Inferior parietal cortex (tissue), 1 donor: ENCODE results near the gene GPR137.

ENCODE experiments used
- DNase-seq: peaks from one replicate; pipeline ENCODE4 v3.0.0-alpha.2; 2016; ENCODE audit errors: extremely low spot score

The GPR137 gene

DNA sequence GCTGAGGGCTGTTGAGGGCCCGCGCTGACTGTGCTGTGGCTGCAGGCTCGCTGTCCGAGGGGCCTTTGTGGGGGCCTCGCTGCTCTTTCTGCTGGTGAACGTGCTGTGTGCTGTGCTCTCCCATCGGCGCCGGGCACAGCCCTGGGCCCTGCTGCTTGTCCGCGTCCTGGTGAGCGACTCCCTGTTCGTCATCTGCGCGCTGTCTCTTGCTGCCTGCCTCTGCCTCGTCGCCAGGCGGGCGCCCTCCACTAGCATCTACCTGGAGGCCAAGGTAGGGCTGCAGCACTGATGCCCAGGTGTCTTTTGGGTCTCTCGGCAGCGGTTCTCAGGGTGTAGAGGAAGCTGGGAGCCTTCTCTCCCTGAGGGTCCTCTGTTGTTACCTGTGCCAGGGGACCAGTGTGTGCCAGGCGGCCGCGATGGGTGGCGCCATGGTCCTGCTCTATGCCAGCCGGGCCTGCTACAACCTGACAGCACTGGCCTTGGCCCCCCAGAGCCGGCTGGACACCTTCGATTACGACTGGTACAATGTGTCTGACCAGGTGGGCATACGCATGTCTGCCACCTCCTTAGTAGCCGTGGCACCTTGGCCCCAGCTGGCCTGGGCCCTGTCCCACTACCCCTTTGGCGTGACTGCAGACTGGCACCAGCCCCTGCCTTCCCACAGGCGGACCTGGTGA lies 2.2 kb downstream of the GPR137 start:
- no peak for DNase-seq

DNA sequence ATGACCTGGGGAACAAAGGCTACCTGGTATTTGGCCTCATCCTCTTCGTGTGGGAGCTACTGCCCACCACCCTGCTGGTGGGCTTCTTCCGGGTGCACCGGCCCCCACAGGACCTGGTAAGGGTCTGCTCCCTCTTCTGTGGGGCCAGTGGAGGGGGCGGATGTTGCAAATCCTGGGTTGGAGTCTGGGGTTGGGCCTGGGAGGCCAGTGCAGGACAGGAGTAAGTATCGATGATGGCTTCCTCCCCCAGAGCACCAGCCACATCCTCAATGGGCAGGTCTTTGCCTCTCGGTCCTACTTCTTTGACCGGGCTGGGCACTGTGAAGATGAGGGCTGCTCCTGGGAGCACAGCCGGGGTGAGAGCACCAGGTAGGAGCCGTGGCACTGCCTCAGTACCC lies 2.7 kb downstream of the GPR137 start:
- no peak for DNase-seq

DNA sequence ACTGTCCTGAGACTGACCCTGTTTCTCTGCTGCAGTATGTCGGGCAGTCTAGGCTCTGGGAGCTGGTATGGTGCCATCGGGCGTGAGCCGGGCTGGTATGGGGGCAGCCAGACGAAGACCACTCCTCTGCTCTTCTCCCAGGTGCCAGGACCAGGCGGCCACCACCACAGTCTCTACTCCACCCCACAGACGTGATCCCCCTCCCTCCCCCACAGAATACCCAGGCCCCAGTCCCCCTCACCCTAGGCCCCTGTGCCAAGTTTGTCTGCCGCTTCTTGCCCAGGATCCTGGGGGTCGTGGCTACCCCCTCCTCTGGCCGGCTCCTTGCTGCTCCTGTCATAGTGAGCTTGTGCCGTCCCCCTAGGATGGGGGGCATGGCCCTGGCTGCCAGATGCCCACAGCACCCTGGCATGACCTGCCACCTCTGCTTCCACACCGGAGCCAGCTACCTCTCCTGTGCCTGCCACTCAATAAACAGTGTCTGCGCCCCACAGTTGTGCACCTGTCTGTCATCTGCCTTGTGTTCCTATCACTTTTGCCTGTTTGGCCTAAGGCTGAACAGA lies 3.4 kb downstream of the GPR137 start:
- DNase-seq, result no peak

DNA sequence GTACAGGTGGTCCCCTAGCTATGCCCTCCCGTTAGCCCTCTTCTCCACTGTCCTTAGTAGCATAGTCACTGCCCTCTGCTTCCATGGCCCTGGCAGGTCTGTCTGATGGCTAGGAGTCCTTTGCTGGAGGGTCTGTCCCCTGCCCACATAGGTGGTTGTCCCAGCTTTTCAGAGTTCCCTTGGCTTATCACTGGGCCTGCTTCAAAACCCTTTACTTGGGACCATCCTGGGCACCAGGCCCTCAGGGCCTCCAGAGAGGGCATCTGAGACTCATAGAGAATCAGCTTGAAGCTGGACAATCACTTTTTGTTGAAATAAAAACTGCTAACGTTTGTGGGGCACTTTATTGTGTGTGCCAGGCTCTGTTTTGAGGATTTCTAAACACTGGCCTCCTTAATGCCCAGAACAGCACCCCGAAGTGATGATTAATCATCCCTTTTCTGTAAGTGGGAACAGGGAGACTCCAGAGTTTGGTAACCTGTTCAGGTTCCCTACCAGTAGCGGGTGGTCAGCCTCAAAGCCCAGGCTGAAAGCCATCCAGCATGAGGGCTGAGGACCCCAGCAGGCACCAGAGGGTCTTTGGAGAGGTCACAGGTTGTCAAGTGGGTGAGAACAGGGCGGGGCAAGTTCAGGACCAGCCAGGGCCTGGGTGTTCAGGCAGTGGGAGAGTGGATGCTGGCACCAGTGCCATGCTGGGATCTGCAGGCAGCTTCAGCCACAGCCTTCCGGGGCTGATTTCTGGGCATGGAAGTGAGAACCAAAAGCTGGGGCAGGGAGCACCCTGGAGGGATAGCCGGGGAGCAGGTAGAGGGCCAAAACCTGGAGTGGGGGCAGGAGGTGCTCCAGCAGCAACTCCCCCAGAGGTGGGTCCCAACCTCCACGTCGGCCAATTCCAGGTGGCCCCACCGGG lies 5.0 kb downstream of the GPR137 start:
- no peak for DNase-seq

DNA sequence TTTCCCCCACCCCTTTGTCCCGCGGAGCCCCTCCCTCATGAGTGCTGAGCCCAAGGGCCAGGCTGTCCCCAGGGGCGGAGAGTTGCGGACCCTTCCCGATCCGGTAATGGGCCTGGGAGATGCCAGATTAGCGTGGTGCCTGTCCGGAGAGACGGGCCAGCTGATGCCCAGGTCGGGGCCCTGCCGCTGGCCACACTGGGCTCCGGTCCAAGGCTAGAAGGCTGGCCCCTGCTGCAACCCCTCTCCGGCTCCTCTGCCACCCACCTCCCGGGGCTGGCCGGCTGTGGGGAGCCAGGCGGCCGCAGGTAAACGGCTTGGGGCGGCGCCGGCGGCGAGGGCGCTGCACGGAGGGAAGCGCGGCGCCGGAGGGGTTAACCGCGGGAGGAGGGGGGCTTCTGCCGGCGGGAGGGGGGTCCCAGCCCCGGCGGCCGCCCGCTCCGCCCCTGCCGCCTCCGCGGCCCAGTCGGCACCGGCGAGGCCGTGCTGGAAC lies 5.7 kb downstream of the GPR137 start, which contains the start of gene KCNK4:
Gene KCNK4 (plus strand): TSS at position 41 of the 490 bp plus-strand sequence. CDS start 1,717 bp downstream, outside the sequence.
- no peak for DNase-seq

DNA sequence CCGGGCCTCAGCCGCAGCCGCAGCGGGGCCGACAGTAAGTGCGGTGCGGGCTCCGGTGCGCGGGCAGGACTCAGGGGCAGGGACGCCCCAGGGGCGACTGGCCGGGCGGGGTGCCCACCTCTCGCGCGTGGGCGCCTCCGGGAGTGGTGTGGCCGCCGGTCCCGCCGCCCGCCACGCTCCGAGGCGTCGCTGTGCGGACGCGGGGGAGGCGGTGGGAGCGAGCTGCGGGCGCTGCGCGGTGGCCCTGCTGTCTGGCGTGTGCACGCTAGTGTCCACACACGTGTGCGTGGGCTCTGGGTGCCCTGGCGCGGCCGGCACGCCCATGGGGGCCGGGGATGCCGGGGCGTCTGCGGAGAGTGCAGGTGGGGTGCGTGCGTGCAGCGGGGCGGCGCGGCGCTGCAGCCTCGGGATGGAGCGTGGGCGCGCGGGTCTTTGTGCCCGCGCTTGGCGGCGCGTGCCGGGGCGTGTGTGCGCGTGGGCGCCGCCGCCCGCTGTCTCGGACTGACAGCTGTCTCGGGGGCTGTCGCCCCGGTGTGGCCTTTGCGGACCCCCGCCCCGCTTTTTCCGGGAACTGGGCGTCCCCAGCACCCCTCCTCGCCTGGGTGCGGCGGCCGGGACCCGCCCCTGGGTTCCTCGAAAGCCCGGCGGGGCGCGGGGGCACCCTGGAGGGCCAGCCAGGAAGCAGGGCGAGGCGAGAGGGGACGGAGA lies 6.3 kb downstream of the GPR137 start:
- DNase-seq, result no peak

DNA sequence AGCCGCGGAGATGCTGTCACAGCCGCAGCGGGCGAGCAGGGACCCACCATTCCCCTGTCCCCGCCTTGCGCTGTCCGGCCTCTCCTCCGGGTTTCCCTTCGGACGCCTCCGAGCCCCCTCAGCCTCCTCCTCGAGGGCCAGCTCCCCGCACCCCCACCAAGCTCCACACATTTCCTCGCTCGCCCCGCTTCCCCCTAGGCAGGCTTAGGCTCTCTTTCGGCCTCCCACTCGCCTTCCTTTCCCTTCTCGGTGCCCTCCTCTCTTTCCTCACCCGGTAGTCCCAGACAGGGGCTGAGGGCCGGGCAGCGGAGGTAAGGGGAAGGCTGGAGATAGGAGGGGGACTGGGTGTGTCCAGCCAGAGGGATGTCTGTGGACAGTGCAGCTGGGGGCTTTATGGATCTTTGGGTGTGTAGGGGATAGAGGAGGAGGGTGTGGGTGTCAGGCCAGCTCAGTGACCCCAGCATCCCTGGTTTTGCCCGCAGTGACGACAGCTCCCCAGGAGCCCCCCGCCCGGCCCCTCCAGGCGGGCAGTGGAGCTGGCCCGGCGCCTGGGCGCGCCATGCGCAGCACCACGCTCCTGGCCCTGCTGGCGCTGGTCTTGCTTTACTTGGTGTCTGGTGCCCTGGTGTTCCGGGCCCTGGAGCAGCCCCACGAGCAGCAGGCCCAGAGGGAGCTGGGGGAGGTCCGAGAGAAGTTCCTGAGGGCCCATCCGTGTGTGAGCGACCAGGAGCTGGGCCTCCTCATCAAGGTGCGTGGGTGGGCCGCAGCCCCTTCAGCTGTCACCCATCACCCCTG lies 7.0 kb downstream of the GPR137 start:
- no peak for DNase-seq

DNA sequence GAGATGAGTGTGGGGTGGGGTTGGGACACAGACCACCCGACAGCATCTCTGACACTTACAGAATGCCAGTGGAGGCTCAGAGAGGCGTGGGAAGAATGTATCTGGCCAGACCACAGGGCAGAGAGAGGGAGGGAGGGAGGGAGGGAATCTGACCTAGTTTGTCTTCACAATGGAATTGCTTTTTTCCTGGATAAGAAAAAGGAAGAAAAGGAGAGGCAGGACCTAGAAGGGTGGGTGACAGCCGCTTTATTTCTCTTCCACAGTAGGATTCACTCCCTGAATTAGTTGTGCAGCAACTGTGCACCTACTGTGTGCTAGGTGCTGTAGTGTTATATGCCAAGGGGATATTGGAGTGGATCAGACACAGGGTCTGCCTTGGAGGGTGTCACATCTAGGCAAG lies 9.1 kb downstream of the GPR137 start:
- no peak for DNase-seq

DNA sequence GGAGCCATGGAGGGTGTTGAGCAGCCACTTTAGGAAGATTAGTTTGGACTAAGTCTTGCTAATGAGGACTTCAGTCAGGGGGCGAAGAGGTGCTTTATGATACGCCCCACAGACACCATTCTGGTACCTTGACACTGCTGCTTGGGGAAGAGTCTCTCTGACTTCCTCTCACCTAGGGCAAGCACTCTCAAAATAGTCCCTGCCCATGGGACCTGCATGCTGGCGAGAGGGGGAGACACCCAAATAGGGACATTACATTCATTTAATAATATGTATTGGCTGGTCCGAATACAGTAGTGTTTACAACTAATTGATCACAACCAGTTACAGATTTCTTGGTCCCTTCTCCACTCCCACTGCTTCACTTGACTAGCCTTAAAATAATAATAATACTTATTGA lies 10.1 kb downstream of the GPR137 start:
- DNase-seq, result no peak

DNA sequence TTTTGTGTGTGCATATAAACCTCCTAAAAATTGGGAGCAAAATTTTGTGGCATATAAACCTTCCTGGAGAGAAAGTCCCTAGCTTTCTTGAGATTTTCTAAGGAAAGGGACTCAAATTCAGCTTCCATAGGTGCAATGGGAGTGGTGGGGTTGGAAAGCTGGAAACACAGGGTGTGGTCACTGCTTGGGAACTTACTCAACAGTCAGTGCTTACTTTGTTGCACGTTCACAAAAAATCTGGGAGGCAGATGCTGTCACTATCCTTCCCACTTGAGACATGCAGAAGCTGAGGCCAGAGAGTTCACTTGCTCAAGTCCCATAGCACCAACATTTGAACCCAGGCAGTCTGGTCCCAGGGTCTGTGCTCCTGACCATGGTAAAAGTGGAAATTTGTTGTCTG lies 10.6 kb downstream of the GPR137 start:
- DNase-seq, result no peak

DNA sequence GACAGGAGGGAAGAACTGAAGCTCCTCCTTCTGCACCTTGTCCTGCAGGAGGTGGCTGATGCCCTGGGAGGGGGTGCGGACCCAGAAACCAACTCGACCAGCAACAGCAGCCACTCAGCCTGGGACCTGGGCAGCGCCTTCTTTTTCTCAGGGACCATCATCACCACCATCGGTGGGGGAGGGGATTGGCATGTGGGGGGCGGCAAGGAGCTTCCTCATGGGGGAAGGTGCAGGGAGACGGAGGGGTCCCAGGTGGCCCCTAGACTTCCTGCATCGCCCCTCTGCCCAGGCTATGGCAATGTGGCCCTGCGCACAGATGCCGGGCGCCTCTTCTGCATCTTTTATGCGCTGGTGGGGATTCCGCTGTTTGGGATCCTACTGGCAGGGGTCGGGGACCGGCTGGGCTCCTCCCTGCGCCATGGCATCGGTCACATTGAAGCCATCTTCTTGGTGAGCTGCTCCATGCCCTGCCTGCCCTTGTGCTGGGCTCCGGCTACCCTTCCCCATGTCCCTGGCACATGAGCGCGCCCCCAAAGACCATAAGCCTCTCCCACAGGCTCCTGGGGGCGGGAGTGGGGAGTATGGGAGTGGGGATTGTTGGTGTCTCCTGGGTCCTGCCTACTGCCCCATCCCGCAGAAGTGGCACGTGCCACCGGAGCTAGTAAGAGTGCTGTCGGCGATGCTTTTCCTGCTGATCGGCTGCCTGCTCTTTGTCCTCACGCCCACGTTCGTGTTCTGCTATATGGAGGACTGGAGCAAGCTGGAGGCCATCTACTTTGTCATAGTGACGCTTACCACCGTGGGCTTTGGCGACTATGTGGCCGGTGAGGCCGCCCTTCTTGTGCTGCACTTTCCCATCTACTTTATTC lies 11.4 kb downstream of the GPR137 start:
- DNase-seq, result no peak

DNA sequence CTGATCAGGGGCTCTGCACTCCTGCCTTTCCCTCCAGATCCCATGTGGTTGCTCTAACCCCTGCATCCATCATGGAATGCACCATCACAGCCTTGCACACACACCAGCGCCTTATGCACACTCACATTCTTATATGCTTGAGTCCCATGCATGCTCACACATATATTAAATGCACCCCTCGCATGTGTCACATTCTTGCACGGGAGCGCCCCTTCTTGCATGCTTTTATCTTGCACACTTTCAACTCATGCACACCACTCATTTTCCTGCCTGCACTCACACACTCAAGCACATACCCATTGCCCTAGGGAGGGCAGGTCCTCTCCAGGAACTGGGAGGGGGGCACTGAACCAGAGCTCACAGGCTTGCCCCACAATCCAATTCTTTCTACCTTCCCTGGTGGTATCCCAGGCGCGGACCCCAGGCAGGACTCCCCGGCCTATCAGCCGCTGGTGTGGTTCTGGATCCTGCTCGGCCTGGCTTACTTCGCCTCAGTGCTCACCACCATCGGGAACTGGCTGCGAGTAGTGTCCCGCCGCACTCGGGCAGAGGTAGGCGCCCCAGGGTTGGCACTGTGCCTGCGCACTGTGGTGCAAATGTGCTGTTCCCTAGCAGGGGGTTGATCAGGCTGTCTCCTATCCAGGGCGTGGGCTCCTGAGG lies 12.2 kb downstream of the GPR137 start:
- DNase-seq, result no peak

DNA sequence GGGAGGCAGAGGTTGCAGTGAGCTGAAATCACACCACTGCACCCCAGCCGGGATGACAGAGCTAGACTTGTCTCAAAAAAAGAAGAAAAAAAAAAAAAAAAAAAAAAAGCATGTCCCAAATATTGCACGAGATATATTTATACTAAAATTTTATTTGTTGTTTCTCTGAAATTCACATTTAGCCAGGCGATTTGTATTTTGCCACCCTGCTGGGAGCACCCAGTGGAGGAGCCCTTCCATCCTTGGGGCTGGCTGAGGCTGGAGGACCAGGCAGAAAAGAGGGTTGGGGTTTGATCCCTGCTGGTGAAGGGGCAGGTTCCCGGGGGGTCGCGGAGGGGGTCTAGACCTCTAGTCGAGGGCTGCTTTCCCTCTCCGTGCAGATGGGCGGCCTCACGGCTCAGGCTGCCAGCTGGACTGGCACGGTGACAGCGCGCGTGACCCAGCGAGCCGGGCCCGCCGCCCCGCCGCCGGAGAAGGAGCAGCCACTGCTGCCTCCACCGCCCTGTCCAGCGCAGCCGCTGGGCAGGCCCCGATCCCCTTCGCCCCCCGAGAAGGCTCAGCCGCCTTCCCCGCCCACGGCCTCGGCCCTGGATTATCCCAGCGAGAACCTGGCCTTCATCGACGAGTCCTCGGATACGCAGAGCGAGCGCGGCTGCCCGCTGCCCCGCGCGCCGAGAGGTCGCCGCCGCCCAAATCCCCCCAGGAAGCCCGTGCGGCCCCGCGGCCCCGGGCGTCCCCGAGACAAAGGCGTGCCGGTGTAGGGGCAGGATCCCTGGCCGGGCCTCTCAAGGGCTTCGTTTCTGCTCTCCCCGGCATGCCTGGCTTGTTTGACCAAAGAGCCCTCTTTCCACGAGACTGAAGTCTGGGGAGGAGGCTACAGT lies 13.6 kb downstream of the GPR137 start:
- no peak for DNase-seq

DNA sequence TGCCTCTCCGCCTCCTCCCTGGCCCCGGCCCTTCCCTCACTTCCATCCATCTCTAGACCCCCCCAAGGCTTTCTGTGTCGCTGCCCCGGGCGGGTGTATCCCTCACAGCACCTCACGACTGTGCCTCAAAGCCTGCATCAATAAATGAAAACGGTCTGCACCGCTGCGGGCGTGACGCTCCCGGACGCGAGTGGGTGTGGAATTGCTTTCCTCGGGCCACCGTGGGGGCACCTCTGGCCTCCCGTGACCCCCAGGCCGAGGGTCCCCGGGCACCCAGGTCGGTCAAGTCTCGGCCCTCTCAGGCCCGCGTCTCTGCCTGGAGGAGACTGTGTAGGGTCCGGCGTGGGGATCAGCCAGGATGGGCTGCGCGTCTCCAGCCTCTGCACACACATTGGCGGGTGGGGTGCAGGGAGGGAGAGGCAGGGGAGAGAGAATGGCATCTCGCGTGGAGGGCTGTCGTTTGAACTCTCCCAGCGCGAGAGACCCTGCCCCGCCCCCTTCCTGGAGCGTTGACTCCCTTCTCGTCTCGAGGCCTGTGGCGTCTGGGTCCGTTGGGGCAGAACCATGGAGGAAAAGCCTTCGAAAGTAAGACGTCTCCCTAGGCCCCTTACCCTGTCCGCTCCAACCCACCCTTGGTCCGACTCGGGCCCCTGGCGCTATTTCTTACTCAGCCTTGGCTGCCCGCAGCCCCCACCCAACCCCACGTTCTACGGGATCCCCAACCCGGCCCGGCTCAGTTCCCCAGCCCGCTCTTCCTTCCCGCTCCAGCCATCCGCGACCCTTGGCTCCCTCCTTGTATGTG lies 14.4 kb downstream of the GPR137 start, which contains the start of gene CATSPERZ:
Gene CATSPERZ (plus strand): TSS at position 512 of the 802 bp plus-strand sequence. CDS start 53 bp downstream, at position 565.
- no peak for DNase-seq

DNA sequence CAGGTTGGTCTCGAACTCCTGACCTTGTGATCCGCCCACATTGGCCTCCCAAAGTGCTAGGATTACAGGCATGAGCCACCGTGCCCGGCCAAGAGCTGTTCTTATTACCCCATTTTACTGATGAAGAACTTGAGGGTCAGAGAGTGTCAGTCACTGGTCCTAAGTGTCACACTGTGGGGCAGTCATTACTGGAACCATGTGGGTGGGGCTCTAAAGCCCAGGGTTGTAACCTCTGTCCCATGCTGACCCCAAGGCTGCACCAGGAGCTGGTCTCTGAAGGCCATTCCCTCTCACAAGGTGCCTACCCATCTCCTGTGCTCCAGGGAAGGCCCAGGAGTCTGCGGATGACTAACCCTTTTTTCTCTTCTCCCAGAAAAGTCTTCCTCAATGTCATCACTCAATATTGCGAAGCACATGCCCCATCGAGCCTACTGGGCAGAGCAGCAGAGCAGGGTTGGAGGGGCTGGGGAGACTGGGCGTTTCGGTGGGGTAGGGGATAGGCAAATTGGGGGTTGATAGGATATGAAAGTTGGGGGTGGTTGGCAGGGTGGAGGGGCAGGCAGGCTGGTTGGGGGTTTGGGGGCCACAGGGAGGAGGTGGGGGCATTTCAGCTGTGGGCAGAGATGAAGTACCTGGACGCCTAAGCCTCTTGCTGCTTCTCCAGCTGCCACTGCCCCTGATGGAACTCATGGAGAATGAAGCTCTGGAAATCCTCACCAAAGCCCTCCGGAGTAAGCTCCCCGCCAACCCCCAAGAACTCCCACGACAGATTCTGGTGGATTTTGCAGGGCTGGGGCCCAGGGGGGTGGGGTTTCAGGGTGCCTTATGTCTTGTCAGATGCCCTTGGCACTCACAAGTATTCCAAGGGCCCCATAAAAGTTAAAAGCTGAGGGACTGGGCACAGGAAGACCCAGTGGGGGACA lies 17.7 kb downstream of the GPR137 start:
- no peak for DNase-seq

DNA sequence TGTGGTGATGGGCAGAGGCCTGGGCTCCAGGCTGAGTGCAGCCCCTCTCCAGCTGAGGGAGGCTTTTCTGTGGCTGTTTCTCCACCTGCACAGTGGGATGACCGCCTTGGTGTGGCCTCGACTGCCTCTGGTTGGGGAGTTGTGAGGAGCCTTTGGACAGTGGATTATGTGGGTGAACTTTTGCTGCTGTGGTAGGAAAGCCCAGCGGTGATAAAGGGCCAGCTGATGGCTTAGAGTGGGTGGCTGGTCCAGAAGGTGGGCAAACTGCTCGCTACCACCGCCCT lies 18.3 kb downstream of the GPR137 start:
- DNase-seq, result no peak
